GM12878 (cell line): ENCODE measurements around the gene OSBPL3. TPM values are rescaled to one million over a fixed set of nuclear protein-coding genes. Genes with fewer than 3 reads are reported as not detected.

Source experiments
- ATAC-seq: fragments of 200-7000 bp; cut with Tn5 transposase; 3 replicates; pipeline ENCODE4 v1.9.1; 2020; ENCODE audit warnings: mild to moderate bottlenecking, moderate library complexity
- BruUV-seq: library from RNA; stranded (reverse); fragments of 400-500 nt; replicated peaks from 2 replicates; lab custom pipeline; 2021; lab: Mats Ljungman, UMichigan
- CTCF ChIA-PET: fragments of 300-600 bp; sonication (Branson Sonifier 250); formaldehyde crosslinking; extraction: SDS; loops from one replicate; lab custom pipeline; 2021; ENCODE audit warnings: inconsistent platforms; lab: Yijun Ruan, JAX
- POLR2A ChIA-PET: fragments of 350-600 bp; formaldehyde crosslinking; extraction: SDS; loops from one replicate; lab custom pipeline; 2021; ENCODE audit warnings: inconsistent platforms; lab: Charles Lee
- RAD21 ChIA-PET: fragments of 300-600 bp; sonication (Branson Sonifier 250); formaldehyde crosslinking; loops from one replicate; lab custom pipeline; 2023; ENCODE audit warnings: antibody characterized with exemption; ENCODE audit not compliant: unreplicated experiment; lab: Charles Lee
- SMC1A ChIA-PET: fragments of 300-600 bp; sonication (Branson Sonifier 250); formaldehyde crosslinking; loops from one replicate; lab custom pipeline; 2023; ENCODE audit not compliant: unreplicated experiment, uncharacterized antibody; lab: Charles Lee
- DNase-seq: peaks from one replicate; pipeline ENCODE4 v3.0.0-alpha.2; 2011; ENCODE audit warnings: low read depth, low spot score
- FAIRE-seq: peaks from 3 replicates; lab custom pipeline; 2011; peaks lifted over from hg19 to GRCh38; lab: Jason Lieb, UNC
- H2AFZ ChIP-seq: 2 replicates; pipeline ENCODE4 v1.6.0; 2011; ENCODE audit warnings: low read depth, low read length, control low read depth; ENCODE audit not compliant: control insufficient read depth
- H3K27ac ChIP-seq: 2 replicates; pipeline ENCODE4 v1.5.1; 2011; ENCODE audit warnings: control low read depth; ENCODE audit not compliant: control insufficient read depth, insufficient read depth
- H3K27me3 ChIP-seq, 2 experiments: replicated peaks in 1 of 2; 2 replicates each; pipeline versions ENCODE4 v1.6.0 to v1.6.1; 2011; ENCODE audit warnings: low read length in 1 of 2; ENCODE audit not compliant: control insufficient read depth in 2 of 2, insufficient read depth in 2 of 2
- H3K36me3 ChIP-seq, 2 experiments: 2 replicates each; pipeline ENCODE4 v1.5.1; 2011; ENCODE audit warnings: low read length in 1 of 2; ENCODE audit not compliant: control insufficient read depth in 2 of 2, insufficient read depth in 2 of 2
- H3K4me1 ChIP-seq: 2 replicates; pipeline ENCODE4 v1.6.1; 2011; ENCODE audit warnings: mild to moderate bottlenecking, low read length, moderate library complexity, mixed read lengths; ENCODE audit not compliant: control insufficient read depth, insufficient read depth
- H3K4me2 ChIP-seq: 2 replicates; pipeline ENCODE4 v1.6.0; 2011; ENCODE audit warnings: control low read depth; ENCODE audit not compliant: control insufficient read depth, insufficient read depth
- H3K4me3 ChIP-seq: fragments of 200-600 bp; sonication (generic); 2 replicates; pipeline ENCODE4 v1.5.1; 2016
- H3K79me2 ChIP-seq: 2 replicates; pipeline ENCODE4 v1.6.0; 2011; ENCODE audit warnings: low read length; ENCODE audit not compliant: control insufficient read depth, insufficient read depth
- H3K9ac ChIP-seq: 2 replicates; pipeline ENCODE4 v1.8.0; 2011; ENCODE audit warnings: low read length, control low read depth, mixed read lengths; ENCODE audit not compliant: control insufficient read depth, insufficient read depth
- H3K9me3 ChIP-seq: replicated peaks from 3 replicates; pipeline ENCODE4 v1.5.1; 2011; ENCODE audit warnings: mild to moderate bottlenecking, low read length; ENCODE audit not compliant: control insufficient read depth, insufficient read depth
- H4K20me1 ChIP-seq: 2 replicates; pipeline ENCODE4 v1.6.0; 2011; ENCODE audit not compliant: control insufficient read depth, insufficient read depth
- BCL11A ChIP-seq: IDR thresholded peaks from 2 replicates; pipeline ENCODE4 v1.6.1; 2011; ENCODE audit warnings: low read depth, low read length
- CEBPB ChIP-seq, 2 experiments: fragments of 150-350 bp in 1 of 2; IDR thresholded peaks; 2 replicates each; pipeline ENCODE4 v1.6.1; 2012 to 2014; ENCODE audit warnings: low read depth in 2 of 2, low read length in 2 of 2, borderline replicate concordance in 1 of 2, inconsistent platforms in 1 of 2
- E2F8 ChIP-seq: fragments of 450-650 bp; IDR thresholded peaks from 2 replicates; pipeline ENCODE4 v1.6.1; 2018; ENCODE audit warnings: mild to moderate bottlenecking, low read depth, moderate library complexity; ENCODE audit not compliant: partially characterized antibody
- E4F1 ChIP-seq: fragments of 450-650 bp; IDR thresholded peaks from 2 replicates; pipeline ENCODE4 v1.6.1; 2018; ENCODE audit warnings: borderline replicate concordance, mild to moderate bottlenecking; ENCODE audit not compliant: partially characterized antibody
- EED ChIP-seq: sonication (generic); IDR thresholded peaks from 2 replicates; pipeline ENCODE4 v1.6.1; 2016; ENCODE audit warnings: antibody characterized with exemption, low read depth
- EP300 ChIP-seq, 2 experiments: fragments of 150-350 bp in 1 of 2; IDR thresholded peaks; 2 replicates each; pipeline ENCODE4 v1.6.1; 2011 to 2012; ENCODE audit warnings: low read depth in 2 of 2, low read length in 2 of 2, borderline replicate concordance in 1 of 2, improper control_type of control experiment in 1 of 2, inconsistent platforms in 1 of 2; ENCODE audit not compliant: control insufficient read depth in 1 of 2
- HDAC6 ChIP-seq: fragments of 200-600 bp; sonication (generic); IDR thresholded peaks from one replicate; pipeline ENCODE4 v1.8.0; 2017; ENCODE audit warnings: antibody characterized with exemption; ENCODE audit not compliant: unreplicated experiment
- NFIC ChIP-seq: IDR thresholded peaks from 2 replicates; pipeline ENCODE4 v1.6.1; 2012; ENCODE audit warnings: low read depth, mild to moderate bottlenecking, inconsistent platforms, low read length, moderate library complexity
- SMC3 ChIP-seq: IDR thresholded peaks from 2 replicates; pipeline ENCODE4 v1.6.1; 2011; ENCODE audit warnings: low read length, improper control_type of control experiment, borderline replicate concordance
- SRF ChIP-seq, 2 experiments: IDR thresholded peaks; 2 replicates each; pipeline ENCODE4 v1.6.1; 2011; ENCODE audit warnings: low read depth in 2 of 2, low read length in 2 of 2, mild to moderate bottlenecking in 1 of 2, moderate library complexity in 1 of 2
- TBL1XR1 ChIP-seq: IDR thresholded peaks from 2 replicates; pipeline ENCODE4 v1.6.1; 2012; ENCODE audit warnings: low read depth, low read length, improper control_type of control experiment
- ZNF592 ChIP-seq: fragments of 450-650 bp; IDR thresholded peaks from 2 replicates; pipeline ENCODE4 v1.6.1; 2017; ENCODE audit warnings: mild to moderate bottlenecking, moderate library complexity
- in situ Hi-C: fragments of 300-500 bp; cut with MboI; formaldehyde crosslinking; loops from 9 replicates; pipeline ENCODE4 v1.14.3; 2018; ENCODE audit warnings: mixed read lengths
- intact Hi-C: fragments of 100-400 bp; cut with micrococcal nuclease; formaldehyde crosslinking; loops from one replicate; pipeline ENCODE4 v1.14.2; 2022; ENCODE audit not compliant: unreplicated experiment
- polyA plus RNA-seq, 11 experiments: library from polyadenylated mRNA; depleted of rRNA in 4 of 11; unstranded in 6 of 11; stranded (reverse) in 5 of 11; fragments of >200 nt; fragmentation: Nextera tagmentation in 4 of 11; fragmentation: Illumina TruSeq in 1 of 11; extraction: Ambion mirVana in 4 of 11; extraction: Trizol in 1 of 11; gene quantifications; 1 replicate in 1 of 11; 2 replicates in 10 of 11; pipeline versions ENCODE4 v1.2.1 to v1.2.3, GENCODE V29; 2011 to 2016; ENCODE audit warnings: inconsistent platforms in 2 of 11, missing spikeins in 2 of 11, low read depth in 1 of 11
- total RNA-seq, 4 experiments: library from RNA; depleted of rRNA in 3 of 4; stranded (reverse); fragments of >200 nt in 3 of 4; fragmentation: Illumina TruSeq in 1 of 4; extraction: Trizol in 1 of 4; gene quantifications; 2 replicates each; pipeline versions ENCODE4 v1.2.1 to v1.2.3, GENCODE V29; 2013 to 2021

Gene OSBPL3
- total and polyA plus RNA-seq, 10 of the 15 experiments (the other 5 are each of a cell fraction or from before 2014, with no cell fraction given): 6.1 to 46.6 (median 27.0) TPM

GRCh38 chr7:24861336-24861735 lies 118.6 kb downstream of the OSBPL3 start:
- no peaks in the 10 kb centered on the region for H3K79me2 ChIP-seq
- H3K4me1 ChIP-seq: no peaks in the 10 kb centered on the region
- H3K9ac ChIP-seq: no peak overlapping the region
- H3K27ac ChIP-seq: no peak overlapping the region
- no peak overlapping the region for H3K4me2 ChIP-seq
- ChIA-PET POLR2A (no interaction called here), RAD21 (no interaction called here), CTCF (no interaction called here), SMC1A (interaction anchor here (1.0 to 1.1 kb wide), 2 partner anchors 8 to 111 kb away, joined by 3 read pairs; no protein-coding TSS in a partner anchor)
- FAIRE-seq: no peak
- H4K20me1 ChIP-seq: no peaks in the 10 kb centered on the region
- intact Hi-C loops: no loop called here
- no peak overlapping the region for H2AFZ ChIP-seq
- no peak for DNase-seq
- H3K4me3 ChIP-seq: no peak overlapping the region
- TF ChIP-seq NFIC (no peak), BCL11A (no peak), HDAC6 (no peak), E4F1 (no peak), SMC3 (no peak), CEBPB (IDR thresholded peaks at IDR 0.05; ENCODE audit: borderline replicate concordance in 1 of 2, low read depth in 2 of 2, low read length in 2 of 2) (no peak), ZNF592 (no peak), E2F8 (no peak), SRF (IDR thresholded peaks at IDR 0.05; ENCODE audit: low read depth in 2 of 2, low read length in 2 of 2) (no peak), TBL1XR1 (no peak), EP300 (IDR thresholded peaks at IDR 0.05; ENCODE audit: borderline replicate concordance in 1 of 2, control insufficient read depth in 1 of 2, low read depth in 2 of 2, low read length in 2 of 2) (no peak), EED (no peak)
- ATAC-seq: no peak
- peaks cover 5 to 21% of the 10 kb centered on the region in 2 experiments for H3K36me3 ChIP-seq
- in situ Hi-C loops: no loop called here
- H3K9me3 ChIP-seq: no peaks in the 10 kb centered on the region
- no peaks in the 10 kb centered on the region for H3K27me3 ChIP-seq
- BruUV-seq: no TSS peak
